PFSK-1 (cell line): Measurements from ENCODE around the gene GNAS-AS1.

Source experiments
- FOXP2 ChIP-seq: optimal IDR thresholded peaks from 2 replicates; pipeline ENCODE3; 2011; ENCODE audit warnings: borderline replicate concordance, control low read depth, inconsistent platforms; ENCODE audit not compliant: insufficient read depth; ENCODE audit errors: extremely low read length, extremely low read depth
- POLR2AphosphoS5 ChIP-seq: IDR thresholded peaks from 2 replicates; pipeline ENCODE4 v1.6.1; 2012; ENCODE audit warnings: low read depth, mild to moderate bottlenecking, control low read depth, low read length, moderate library complexity
- SIN3A ChIP-seq: IDR thresholded peaks from 2 replicates; pipeline ENCODE4 v1.6.1; 2012; ENCODE audit warnings: mild to moderate bottlenecking, low read length, moderate library complexity, borderline replicate concordance; ENCODE audit not compliant: insufficient read depth
- TAF1 ChIP-seq: IDR thresholded peaks from 2 replicates; pipeline ENCODE4 v1.6.1; 2012; ENCODE audit warnings: low read length, control low read depth, borderline replicate concordance; ENCODE audit not compliant: insufficient read depth
- TF ChIP-seq, protein P1 (sequence below), 2 experiments: IDR thresholded peaks; 2 replicates each; pipeline versions ENCODE4 v1.6.1 to v1.8.0; 2011 to 2012; ENCODE audit warnings: low read depth in 2 of 2, low read length in 2 of 2, control low read depth in 1 of 2, inconsistent platforms in 1 of 2, mild to moderate bottlenecking in 1 of 2, moderate library complexity in 1 of 2; ENCODE audit not compliant: insufficient read depth in 1 of 2

Gene GNAS-AS1

DNA sequence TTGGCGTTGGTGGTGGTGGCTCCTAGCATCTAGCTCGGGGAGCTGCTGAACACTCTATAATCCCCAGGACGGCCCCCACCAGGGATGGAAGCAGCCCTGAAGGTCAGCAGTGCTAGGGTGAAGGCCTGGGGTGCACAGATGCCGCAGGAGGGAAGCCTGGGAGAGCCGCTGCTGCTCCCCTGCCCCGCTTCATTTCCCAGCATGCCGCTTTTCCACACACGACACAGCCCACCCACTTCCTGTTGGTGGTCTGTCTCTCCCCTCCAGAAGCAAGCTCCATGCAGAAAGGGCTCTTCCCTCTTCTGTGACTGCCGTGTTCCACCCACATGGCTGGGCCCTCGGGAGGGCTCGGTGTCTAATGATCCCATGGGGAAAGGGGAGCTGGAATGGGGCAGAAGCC lies 35.3 kb downstream of the GNAS-AS1 start:
- TF ChIP-seq, protein P1, sequence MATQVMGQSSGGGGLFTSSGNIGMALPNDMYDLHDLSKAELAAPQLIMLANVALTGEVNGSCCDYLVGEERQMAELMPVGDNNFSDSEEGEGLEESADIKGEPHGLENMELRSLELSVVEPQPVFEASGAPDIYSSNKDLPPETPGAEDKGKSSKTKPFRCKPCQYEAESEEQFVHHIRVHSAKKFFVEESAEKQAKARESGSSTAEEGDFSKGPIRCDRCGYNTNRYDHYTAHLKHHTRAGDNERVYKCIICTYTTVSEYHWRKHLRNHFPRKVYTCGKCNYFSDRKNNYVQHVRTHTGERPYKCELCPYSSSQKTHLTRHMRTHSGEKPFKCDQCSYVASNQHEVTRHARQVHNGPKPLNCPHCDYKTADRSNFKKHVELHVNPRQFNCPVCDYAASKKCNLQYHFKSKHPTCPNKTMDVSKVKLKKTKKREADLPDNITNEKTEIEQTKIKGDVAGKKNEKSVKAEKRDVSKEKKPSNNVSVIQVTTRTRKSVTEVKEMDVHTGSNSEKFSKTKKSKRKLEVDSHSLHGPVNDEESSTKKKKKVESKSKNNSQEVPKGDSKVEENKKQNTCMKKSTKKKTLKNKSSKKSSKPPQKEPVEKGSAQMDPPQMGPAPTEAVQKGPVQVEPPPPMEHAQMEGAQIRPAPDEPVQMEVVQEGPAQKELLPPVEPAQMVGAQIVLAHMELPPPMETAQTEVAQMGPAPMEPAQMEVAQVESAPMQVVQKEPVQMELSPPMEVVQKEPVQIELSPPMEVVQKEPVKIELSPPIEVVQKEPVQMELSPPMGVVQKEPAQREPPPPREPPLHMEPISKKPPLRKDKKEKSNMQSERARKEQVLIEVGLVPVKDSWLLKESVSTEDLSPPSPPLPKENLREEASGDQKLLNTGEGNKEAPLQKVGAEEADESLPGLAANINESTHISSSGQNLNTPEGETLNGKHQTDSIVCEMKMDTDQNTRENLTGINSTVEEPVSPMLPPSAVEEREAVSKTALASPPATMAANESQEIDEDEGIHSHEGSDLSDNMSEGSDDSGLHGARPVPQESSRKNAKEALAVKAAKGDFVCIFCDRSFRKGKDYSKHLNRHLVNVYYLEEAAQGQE (IDR thresholded peaks at IDR 0.05; ENCODE audit: insufficient read depth in 1 of 2, low read depth in 2 of 2, low read length in 2 of 2): no peak
- TF ChIP-seq FOXP2 (no peak), TAF1 (no peak), POLR2AphosphoS5 (no peak), SIN3A (no peak)

DNA sequence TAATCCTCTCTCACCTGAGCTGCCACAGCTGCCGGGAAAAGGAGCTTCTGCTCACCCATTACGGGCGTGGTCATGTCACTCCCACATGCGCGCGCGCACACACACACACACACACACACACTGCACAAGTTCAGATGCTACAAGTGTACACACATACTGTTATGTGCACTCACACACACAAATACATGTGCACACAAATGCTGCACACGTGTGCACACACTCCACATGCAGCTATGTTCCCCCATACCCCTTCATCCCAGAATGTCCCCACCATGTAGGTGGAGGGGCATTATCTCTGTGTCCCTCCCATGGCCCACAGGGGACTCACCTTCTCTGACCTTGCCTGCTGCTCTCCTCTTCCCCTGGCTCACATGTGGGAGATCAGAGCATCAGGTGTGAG lies 37.3 kb downstream of the GNAS-AS1 start:
- TF ChIP-seq TAF1 (no peak), FOXP2 (no peak), SIN3A (no peak), POLR2AphosphoS5 (no peak)
- TF ChIP-seq, protein P1 (IDR thresholded peaks at IDR 0.05; ENCODE audit: insufficient read depth in 1 of 2, low read depth in 2 of 2, low read length in 2 of 2): no peak

DNA sequence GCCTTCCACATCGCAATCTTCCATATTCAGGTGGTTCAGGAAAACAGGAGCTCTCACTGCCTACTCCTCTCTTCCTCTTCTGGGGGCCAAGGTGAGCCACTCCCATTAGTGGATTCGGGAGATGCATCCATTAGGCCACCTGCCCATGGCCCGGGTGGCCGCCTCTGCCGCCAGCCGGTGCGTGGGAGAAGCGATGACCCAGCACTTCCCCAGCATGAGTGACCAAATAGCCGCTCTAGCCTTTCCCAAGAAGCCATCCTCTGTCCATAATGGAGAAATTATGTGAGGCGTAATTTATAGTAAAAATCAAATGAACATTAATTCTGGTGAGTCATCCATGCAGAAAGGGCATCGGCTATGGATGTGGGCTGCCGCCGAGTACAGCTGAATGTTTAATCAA lies 39.4 kb downstream of the GNAS-AS1 start:
- TF ChIP-seq SIN3A (no peak), FOXP2 (no peak), POLR2AphosphoS5 (no peak), TAF1 (no peak)
- TF ChIP-seq, protein P1 (IDR thresholded peaks at IDR 0.05; ENCODE audit: insufficient read depth in 1 of 2, low read depth in 2 of 2, low read length in 2 of 2): no peak

DNA sequence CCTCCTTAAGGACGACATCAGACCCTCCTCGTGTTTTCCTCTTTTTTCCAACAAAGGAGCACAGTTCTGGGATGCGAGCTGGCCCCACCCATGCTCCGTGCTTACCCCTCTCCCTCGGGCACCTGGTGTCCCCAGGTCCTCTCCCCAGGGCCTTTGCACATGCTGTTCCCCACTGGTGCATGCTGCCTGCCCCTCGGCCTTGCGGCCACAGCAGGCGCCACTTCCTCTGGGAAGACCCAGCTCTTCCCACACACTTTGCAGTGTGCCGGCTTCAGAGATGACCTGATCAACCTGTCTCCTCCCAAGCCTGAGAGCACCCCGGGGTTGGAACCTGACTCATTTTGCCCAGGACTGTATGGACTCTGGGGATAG lies 39.8 kb downstream of the GNAS-AS1 start:
- TF ChIP-seq SIN3A (no peak), TAF1 (no peak), FOXP2 (no peak), POLR2AphosphoS5 (no peak)
- TF ChIP-seq, protein P1 (IDR thresholded peaks at IDR 0.05; ENCODE audit: insufficient read depth in 1 of 2, low read depth in 2 of 2, low read length in 2 of 2): no peak

DNA sequence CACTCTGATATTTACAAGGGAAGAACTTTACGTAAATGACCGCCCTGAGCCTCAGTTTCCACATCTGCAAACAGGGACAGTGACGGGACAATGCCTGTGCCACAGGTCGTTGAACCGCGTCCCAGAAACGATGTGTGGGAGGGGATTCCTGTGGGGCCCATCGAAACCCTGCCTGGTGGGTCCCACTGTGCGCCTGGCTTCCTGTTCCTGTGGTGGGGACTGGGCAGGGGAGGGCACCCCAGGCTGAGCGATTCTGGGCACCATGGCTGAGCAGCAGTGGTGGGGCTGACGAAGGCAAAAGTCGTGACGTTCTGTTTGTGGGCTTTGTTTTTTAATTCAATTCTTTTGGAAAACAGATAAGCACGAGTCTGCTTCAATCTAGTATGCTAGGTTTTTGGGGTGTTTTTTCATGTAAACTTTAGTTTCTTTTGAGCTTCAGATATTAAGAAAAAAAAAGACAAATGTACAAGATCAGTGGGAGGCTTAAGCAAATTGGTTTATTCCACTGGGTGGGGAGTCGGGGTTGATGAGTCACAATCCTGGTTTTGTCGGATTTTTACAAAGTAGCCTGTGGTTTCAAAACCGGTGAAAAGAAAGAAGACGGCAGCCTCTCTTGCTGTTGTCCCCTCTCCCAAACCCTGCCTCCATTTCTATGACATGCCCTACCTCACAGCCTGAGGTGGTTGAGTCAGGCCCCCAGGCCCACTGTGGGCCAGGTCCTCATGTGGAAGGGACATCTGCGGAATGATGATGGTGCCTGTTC lies 40.4 kb downstream of the GNAS-AS1 start:
- TF ChIP-seq SIN3A (no peak), POLR2AphosphoS5 (no peak), TAF1 (no peak)
